HepG2 (cell line): ENCODE data around the gene TXNRD2.
A peak's percentile ranks its signal among the peaks of the same experiment; 100 is the strongest.

Experiments used
- FOSL1 ChIP-seq: sonication (generic); formaldehyde crosslinking; IDR thresholded peaks from 2 replicates; pipeline ENCODE4 v1.9.0; 2021; ENCODE audit warnings: missing genetic modification reagents, borderline replicate concordance
- IRF2 ChIP-seq: IDR thresholded peaks from 2 replicates; pipeline ENCODE4 v1.6.1; 2018; ENCODE audit warnings: missing genetic modification reagents, missing compliant biosample characterization
- MED8 ChIP-seq: sonication (generic); formaldehyde crosslinking; IDR thresholded peaks from 2 replicates; pipeline ENCODE4 v1.8.1; 2023; ENCODE audit warnings: mild to moderate bottlenecking, missing genetic modification reagents; ENCODE audit not compliant: insufficient replicate concordance
- POLR2AphosphoS5 ChIP-seq: IDR thresholded peaks from 2 replicates; pipeline ENCODE4 v1.6.1; 2012; ENCODE audit warnings: low read depth, low read length

DNA sequence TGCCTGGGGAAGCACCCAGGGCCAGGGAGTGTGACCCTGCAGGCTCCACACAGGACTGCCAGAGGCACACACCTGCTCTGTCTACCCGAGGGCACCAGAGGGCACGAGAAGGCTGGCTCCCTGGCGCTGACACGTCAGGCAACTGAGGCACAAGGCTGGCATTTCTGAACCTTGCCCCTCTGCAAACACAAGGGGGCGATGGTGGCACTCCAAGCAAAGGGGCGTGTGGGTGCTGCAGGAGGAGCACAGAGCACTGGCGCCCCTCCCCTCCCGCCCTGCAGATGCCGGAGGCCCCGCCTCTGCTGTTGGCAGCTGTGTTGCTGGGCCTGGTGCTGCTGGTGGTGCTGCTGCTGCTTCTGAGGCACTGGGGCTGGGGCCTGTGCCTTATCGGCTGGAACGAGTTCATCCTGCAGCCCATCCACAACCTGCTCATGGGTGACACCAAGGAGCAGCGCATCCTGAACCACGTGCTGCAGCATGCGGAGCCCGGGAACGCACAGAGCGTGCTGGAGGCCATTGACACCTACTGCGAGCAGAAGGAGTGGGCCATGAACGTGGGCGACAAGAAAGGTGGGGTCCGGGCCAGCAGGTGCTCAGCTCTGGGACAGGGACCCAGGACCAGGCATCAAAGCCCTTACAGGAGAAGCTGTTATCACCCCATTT is 20.8 kb upstream of the TXNRD2 start:
- TF ChIP-seq FOSL1, result no peak
- TF ChIP-seq POLR2AphosphoS5, result peak; percentile 57
- TF ChIP-seq IRF2 (CRISPR knock-in tag), result no peak
- no peak for TF ChIP-seq MED8 (CRISPR knock-in tag)
